Activated CD4-positive, alpha-beta T cell treated with anti-CD3 and anti-CD28 coated beads, Interleukin-2, amount 50 U/mL, for 16 hours (primary cell): ENCODE measurements around the gene MANSC1.
"Not testable (repeated sequence)": the region's sequence is repeated elsewhere in the genome, so short reads cannot be mapped to it uniquely, and the experiment has no call there.

Source experiments
- DNase-seq: peaks from one replicate; pipeline ENCODE4 v3.0.0-alpha.2; 2020

Gene MANSC1

GRCh38 chr12:12364787-12365445 is 14.9 kb upstream of the MANSC1 start:
- DNase-seq: no peak

GRCh38 chr12:12358528-12358927 is 8.5 kb upstream of the MANSC1 start:
- no peak for DNase-seq

GRCh38 chr12:12357719-12358461 is 7.8 kb upstream of the MANSC1 start:
- peak; percentile 41 for DNase-seq

- peak; percentile 99 for DNase-seq
Measured at GRCh38 chr12:12356896-12357718, 7.1 kb upstream of the MANSC1 start, which contains the start of gene BORCS5. Gene BORCS5, plus strand, starts transcription at chr12:12357078. Its CDS starts 374 bp downstream, at chr12:12357452.

- peak; percentile 49 for DNase-seq
Measured at GRCh38 chr12:12356467-12356895, 6.4 kb upstream of the MANSC1 start.

GRCh38 chr12:12353807-12354206 is 3.8 kb upstream of the MANSC1 start:
- DNase-seq: no peak

- no peak for DNase-seq
Measured at GRCh38 chr12:12353276-12353675, 3.2 kb upstream of the MANSC1 start.

GRCh38 chr12:12351468-12352185 is 1.6 kb upstream of the MANSC1 start:
- not testable (repeated sequence) for DNase-seq

- no peak for DNase-seq
Measured at GRCh38 chr12:12350868-12351463, 924 bp upstream of the MANSC1 start.

- DNase-seq: no peak
Measured at GRCh38 chr12:12338527-12339168, 11.4 kb downstream of the MANSC1 start.

GRCh38 chr12:12336511-12336910 is 13.5 kb downstream of the MANSC1 start:
- DNase-seq: no peak

GRCh38 chr12:12336049-12336411 is 14.0 kb downstream of the MANSC1 start:
- DNase-seq: peak; percentile 12

GRCh38 chr12:12334367-12335040 is 15.5 kb downstream of the MANSC1 start:
- peak; percentile 68 for DNase-seq

GRCh38 chr12:12333407-12334366 is 16.4 kb downstream of the MANSC1 start:
- no peak for DNase-seq

- no peak for DNase-seq
Measured at GRCh38 chr12:12331896-12332295, 18.1 kb downstream of the MANSC1 start.

- no peak for DNase-seq
Measured at GRCh38 chr12:12331244-12331771, 18.7 kb downstream of the MANSC1 start.

GRCh38 chr12:12327802-12328201 is 22.2 kb downstream of the MANSC1 start:
- peak; percentile 55 for DNase-seq

GRCh38 chr12:12326262-12326661 is 23.8 kb downstream of the MANSC1 start:
- DNase-seq: no peak

- no peak for DNase-seq
Measured at GRCh38 chr12:12323591-12323990, 26.5 kb downstream of the MANSC1 start.

- DNase-seq: no peak
Measured at GRCh38 chr12:12323118-12323517, 26.9 kb downstream of the MANSC1 start.
